ENCODE results near the gene KIAA0513.
"Not testable (repeated sequence)": the region's sequence is repeated elsewhere in the genome, so short reads cannot be mapped to it uniquely, and the experiment has no call there.

The KIAA0513 gene

GRCh38 chr16:85031451-85031850 lies 3.9 kb downstream of the KIAA0513 start:
- no peak for DNase-seq

GRCh38 chr16:85032187-85032586 lies 4.6 kb downstream of the KIAA0513 start:
- DNase-seq: not testable (repeated sequence)

- DNase-seq: no peak
These were observed 5.6 kb downstream of the KIAA0513 start for GRCh38 chr16:85033171-85033570.

- no peak for DNase-seq
These were observed 7.2 kb downstream of the KIAA0513 start for GRCh38 chr16:85034591-85035433.

- DNase-seq: no peak
These were observed 8.8 kb downstream of the KIAA0513 start for GRCh38 chr16:85036236-85037049.

GRCh38 chr16:85037050-85037410 lies 9.4 kb downstream of the KIAA0513 start:
- DNase-seq: no peak

- DNase-seq: no peak
These were observed 10.1 kb downstream of the KIAA0513 start for GRCh38 chr16:85037721-85038120.

- DNase-seq: no peak
These were observed 13.1 kb downstream of the KIAA0513 start for GRCh38 chr16:85040685-85041084.

GRCh38 chr16:85041219-85042166 lies 13.9 kb downstream of the KIAA0513 start:
- DNase-seq: no peak

- DNase-seq: no peak
These were observed 14.6 kb downstream of the KIAA0513 start for GRCh38 chr16:85042167-85042526.

- DNase-seq: no peak
These were observed 15.0 kb downstream of the KIAA0513 start for GRCh38 chr16:85042606-85043005.

- DNase-seq: no peak
These were observed 17.5 kb downstream of the KIAA0513 start for GRCh38 chr16:85045077-85045476.

- no peak for DNase-seq
These were observed 18.3 kb downstream of the KIAA0513 start for GRCh38 chr16:85045641-85046471.

GRCh38 chr16:85046472-85046916 lies 18.9 kb downstream of the KIAA0513 start:
- peak; percentile 16 for DNase-seq

- DNase-seq: no peak
These were observed 19.6 kb downstream of the KIAA0513 start for GRCh38 chr16:85046931-85047866.

- no peak for DNase-seq
These were observed 20.4 kb downstream of the KIAA0513 start for GRCh38 chr16:85047867-85048455.

- DNase-seq: no peak
These were observed 21.4 kb downstream of the KIAA0513 start for GRCh38 chr16:85048921-85049562.

GRCh38 chr16:85049706-85050305 lies 22.2 kb downstream of the KIAA0513 start:
- no peak for DNase-seq

GRCh38 chr16:85051067-85051581 lies 23.5 kb downstream of the KIAA0513 start:
- no peak for DNase-seq
